Colonic mucosa (tissue), 4 donors: Measurements from ENCODE around the gene IRGQ. TPM values are rescaled to one million over a fixed set of nuclear protein-coding genes. Genes with fewer than 3 reads are reported as not detected.

Experiments
- DNase-seq: peaks from one replicate; pipeline ENCODE4 v3.0.0-alpha.2; 2020
- H3K27ac ChIP-seq: fragments of 200-600 bp; one replicate; pipeline ENCODE4 v1.8.0; 2021
- H3K27me3 ChIP-seq: fragments of 200-600 bp; one replicate; pipeline ENCODE4 v1.8.0; 2021
- H3K36me3 ChIP-seq: fragments of 200-600 bp; one replicate; pipeline ENCODE4 v1.8.0; 2021
- H3K4me1 ChIP-seq: fragments of 200-600 bp; one replicate; pipeline ENCODE4 v1.8.0; 2021; ENCODE audit warnings: mild to moderate bottlenecking
- H3K4me3 ChIP-seq: fragments of 200-600 bp; one replicate; pipeline ENCODE4 v1.8.0; 2021
- H3K9ac ChIP-seq, 2 donors: one replicate each; pipeline ENCODE4 v1.7.0; 2013; ENCODE audit warnings: control low read depth in 2 of 2, low read depth in 2 of 2, low read length in 2 of 2
- H3K9me3 ChIP-seq: fragments of 200-600 bp; one replicate; pipeline ENCODE4 v1.8.0; 2021
- intact Hi-C: fragments of 100-400 bp; cut with DNase I; formaldehyde crosslinking; loops from one replicate; pipeline ENCODE4 v1.14.1; 2022
- total RNA-seq, 2 donors: library from RNA; stranded (reverse); fragmentation: NEBNext Ultra II Directional in 1 of 2; extraction: Animal tissue kit (Norgen Biotek cat#: 25700) in 1 of 2; gene quantifications; one replicate each; pipeline ENCODE4 v1.2.1, GENCODE V29; 2021
- TF ChIP-seq, protein P1 (sequence below): fragments of 200-600 bp; IDR thresholded peaks from one replicate; pipeline ENCODE4 v1.8.0; 2022; ENCODE audit warnings: antibody characterized with exemption, mild to moderate bottlenecking
- donor health status: healthy.
- donor health status: DM: no; HTN: no; CAD: no.
- donor health status: DM: no; HTN: no; CAD: no.

The IRGQ gene
- total RNA-seq, 2 donors from 2014 or later = 19.9 to 24.6 TPM

DNA sequence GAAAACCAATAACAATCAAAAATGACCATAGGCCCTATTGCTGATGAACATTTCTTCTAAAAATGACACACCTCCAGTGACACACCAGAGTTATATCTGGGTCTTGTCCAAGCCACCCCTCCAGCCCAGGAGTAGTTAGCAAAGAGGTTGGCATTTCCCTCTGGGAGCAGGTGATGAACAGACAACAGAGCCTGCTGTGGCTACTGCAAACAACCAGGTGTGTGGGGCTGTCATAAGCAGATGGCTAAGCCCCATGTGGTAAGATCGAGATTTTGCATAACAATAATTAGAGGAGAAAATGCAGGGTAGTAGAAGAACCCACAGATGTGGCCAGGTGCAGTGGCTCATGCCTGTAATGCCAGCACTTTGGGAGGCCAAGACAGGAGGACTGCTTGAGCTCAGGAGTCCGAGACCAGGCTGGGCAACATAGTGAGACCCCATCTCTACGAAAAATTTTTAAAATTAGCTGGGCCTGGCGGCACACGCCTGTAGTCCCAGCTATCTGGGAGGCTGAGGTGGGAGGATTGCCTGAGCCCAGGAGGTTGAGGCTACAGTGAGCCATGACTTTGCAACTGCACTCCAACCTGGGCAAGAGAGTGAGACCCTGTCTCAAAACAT lies 25.7 kb downstream of the IRGQ start:
- no peaks in the 10 kb centered on the region for H3K36me3 ChIP-seq
- TF ChIP-seq, protein P1, sequence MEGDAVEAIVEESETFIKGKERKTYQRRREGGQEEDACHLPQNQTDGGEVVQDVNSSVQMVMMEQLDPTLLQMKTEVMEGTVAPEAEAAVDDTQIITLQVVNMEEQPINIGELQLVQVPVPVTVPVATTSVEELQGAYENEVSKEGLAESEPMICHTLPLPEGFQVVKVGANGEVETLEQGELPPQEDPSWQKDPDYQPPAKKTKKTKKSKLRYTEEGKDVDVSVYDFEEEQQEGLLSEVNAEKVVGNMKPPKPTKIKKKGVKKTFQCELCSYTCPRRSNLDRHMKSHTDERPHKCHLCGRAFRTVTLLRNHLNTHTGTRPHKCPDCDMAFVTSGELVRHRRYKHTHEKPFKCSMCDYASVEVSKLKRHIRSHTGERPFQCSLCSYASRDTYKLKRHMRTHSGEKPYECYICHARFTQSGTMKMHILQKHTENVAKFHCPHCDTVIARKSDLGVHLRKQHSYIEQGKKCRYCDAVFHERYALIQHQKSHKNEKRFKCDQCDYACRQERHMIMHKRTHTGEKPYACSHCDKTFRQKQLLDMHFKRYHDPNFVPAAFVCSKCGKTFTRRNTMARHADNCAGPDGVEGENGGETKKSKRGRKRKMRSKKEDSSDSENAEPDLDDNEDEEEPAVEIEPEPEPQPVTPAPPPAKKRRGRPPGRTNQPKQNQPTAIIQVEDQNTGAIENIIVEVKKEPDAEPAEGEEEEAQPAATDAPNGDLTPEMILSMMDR = no peak
- no peak overlapping the region for H3K4me3 ChIP-seq
- H3K9ac ChIP-seq = no peak overlapping the region
- peaks cover 7% of the 10 kb centered on the region for H3K4me1 ChIP-seq
- H3K27ac ChIP-seq = no peak overlapping the region
- H3K9me3 ChIP-seq = no peaks in the 10 kb centered on the region
- intact Hi-C loops = no loop called here
- DNase-seq = no peak
- H3K27me3 ChIP-seq = no peaks in the 10 kb centered on the region

DNA sequence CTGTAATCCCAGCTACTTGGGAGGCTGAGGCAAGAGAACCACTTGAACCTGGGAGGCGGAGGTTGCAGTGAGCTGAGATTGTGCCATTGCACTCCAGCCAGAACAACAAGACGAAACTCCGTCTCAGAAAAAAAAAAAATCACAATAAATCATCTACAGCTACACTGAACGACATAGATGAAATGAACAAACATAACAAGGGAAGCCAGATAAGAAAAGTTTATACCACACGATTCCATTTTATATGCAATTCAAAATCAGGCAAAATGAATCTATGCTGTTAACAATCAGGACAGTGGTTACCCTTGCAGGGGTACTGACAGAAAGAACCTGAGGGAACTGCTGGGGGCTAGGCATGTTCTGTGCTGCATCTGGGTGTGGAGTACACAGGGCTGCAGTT lies 26.3 kb downstream of the IRGQ start:
- TF ChIP-seq, protein P1 = no peak
- Histone ChIP-seq H3K4me3 (no peak overlapping the region), H3K4me1 (peaks cover 5% of the 10 kb centered on the region), H3K27ac (no peak overlapping the region), H3K36me3 (no peaks in the 10 kb centered on the region), H3K27me3 (no peaks in the 10 kb centered on the region), H3K9me3 (no peaks in the 10 kb centered on the region), H3K9ac (no peak overlapping the region)
- intact Hi-C loops = no loop called here
- no peak for DNase-seq

DNA sequence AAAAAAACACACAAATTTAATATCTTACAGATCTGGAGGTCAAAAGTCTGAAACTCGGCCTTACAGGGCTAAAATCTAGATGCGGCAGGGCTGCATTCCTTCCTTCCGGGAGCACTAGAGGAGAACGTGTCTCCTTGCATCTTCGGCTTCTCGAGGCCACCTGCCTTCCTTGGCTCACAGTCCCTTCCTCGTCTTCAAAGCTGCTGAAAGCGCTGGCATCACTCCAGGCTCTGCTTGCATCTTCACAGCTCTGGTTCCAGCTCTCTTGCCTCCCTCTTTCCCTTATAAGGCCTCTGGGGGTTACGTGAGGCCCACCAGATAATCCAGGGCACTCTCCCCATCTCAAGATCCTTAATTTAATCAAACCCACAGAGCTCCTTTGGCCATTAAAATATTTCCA lies 31.1 kb downstream of the IRGQ start:
- DNase-seq = no peak
- TF ChIP-seq, protein P1 = no peak
- no peaks in the 10 kb centered on the region for H3K4me1 ChIP-seq
- H3K9ac ChIP-seq = no peak overlapping the region
- intact Hi-C loops = no loop called here
- no peak overlapping the region for H3K4me3 ChIP-seq
- H3K27ac ChIP-seq = no peak overlapping the region
- no peaks in the 10 kb centered on the region for H3K9me3 ChIP-seq
- no peaks in the 10 kb centered on the region for H3K36me3 ChIP-seq
- H3K27me3 ChIP-seq = no peaks in the 10 kb centered on the region

DNA sequence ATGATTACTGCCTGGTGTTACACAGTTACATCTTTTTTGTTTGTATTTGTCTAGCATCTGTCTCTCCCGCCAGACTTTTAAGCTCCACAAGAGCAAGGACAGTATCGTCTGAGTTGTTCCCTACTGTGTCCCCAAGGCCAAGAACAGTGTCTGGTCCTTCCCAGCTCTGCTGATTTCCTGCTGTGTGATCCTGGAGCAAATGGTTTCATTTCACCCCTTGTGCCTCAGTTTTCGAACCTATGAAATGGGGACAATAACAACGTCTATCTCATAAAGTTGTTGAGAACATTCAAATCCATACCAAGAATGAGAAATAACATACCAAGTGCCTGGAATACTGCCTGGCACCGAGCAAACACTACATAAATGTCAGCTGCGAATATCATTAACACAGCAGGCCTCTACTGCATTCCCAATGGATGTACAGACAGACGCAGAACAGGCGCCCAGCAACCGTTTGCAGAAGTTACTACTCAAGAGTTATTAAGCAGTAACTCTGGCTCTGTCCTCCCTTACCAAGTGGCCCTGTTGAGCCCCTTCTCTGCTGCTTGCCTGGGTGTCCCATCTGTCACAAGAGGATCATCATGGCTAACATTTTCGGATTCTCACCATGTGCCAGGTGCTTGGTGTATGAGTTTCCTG lies 32.0 kb downstream of the IRGQ start:
- Histone ChIP-seq H3K36me3 (no peaks in the 10 kb centered on the region), H3K4me3 (no peak overlapping the region), H3K9ac (no peak overlapping the region), H3K27ac (no peak overlapping the region), H3K4me1 (no peaks in the 10 kb centered on the region), H3K9me3 (no peaks in the 10 kb centered on the region), H3K27me3 (no peaks in the 10 kb centered on the region)
- intact Hi-C loops = no loop called here
- no peak for DNase-seq
- TF ChIP-seq, protein P1 = no peak

DNA sequence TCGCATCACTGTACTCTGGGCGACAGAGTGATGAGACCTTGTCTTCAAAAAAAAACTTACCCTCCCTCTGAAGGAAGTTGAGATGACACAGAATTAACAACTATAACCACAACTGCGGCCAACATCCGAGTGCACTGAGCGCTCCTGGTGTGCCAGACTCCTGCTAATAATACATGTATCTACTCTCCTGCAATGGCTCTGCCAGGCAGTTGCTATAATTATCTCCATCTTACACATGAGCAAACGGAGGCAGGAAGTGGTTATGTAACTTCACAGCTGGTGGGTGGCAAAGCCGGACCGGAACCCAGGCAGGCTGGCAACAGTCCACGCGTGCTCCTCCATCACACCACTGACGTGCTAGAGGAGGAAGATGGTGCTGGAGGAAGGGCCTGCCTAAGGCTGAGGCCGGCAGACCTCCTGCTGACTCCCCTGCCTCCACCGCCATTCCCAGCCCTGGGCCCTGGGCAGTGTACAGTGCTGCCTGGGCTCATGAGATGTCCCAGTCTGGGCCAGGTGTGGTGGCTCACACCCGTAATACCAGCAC lies 33.2 kb downstream of the IRGQ start:
- intact Hi-C loops = no loop called here
- H3K27ac ChIP-seq = peak overlapping the region; percentile 59
- H3K36me3 ChIP-seq = no peaks in the 10 kb centered on the region
- H3K4me3 ChIP-seq = no peak overlapping the region
- no peaks in the 10 kb centered on the region for H3K4me1 ChIP-seq
- no peaks in the 10 kb centered on the region for H3K9me3 ChIP-seq
- TF ChIP-seq, protein P1 = no peak
- H3K9ac ChIP-seq = no peak overlapping the region
- no peaks in the 10 kb centered on the region for H3K27me3 ChIP-seq
- peak; percentile 59 for DNase-seq
